SH-SY5Y (cell line): Measurements from ENCODE around the gene AGRN.

Experiments
- GATA2 ChIP-seq: IDR thresholded peaks from 2 replicates; pipeline ENCODE4 v1.6.1; 2011; ENCODE audit warnings: mild to moderate bottlenecking, low read depth, low read length
- GATA3 ChIP-seq: IDR thresholded peaks from 2 replicates; pipeline ENCODE4 v1.6.1; 2011; ENCODE audit warnings: low read depth, mild to moderate bottlenecking, low read length, moderate library complexity

GRCh38 chr1:1072849-1073742 is 53.2 kb downstream of the AGRN start:
- TF ChIP-seq GATA2 (no peak), GATA3 (no peak)
